Measurements from ENCODE around the gene TDP1. TPM values are rescaled to one million over a fixed set of nuclear protein-coding genes. Genes with fewer than 3 reads are reported as not detected.
A peak's percentile ranks its signal among the peaks of the same experiment; 100 is the strongest.

TDP1 gene
- total and polyA plus RNA-seq, 2 of the 13 experiments (the other 11 are each of a cell fraction or from before 2014, with no cell fraction given): 16.4 to 31.2 TPM

GRCh38 chr14:89954070-89955021 is 1.4 kb upstream of the TDP1 start, which contains the start of gene EFCAB11 (continued):
- TF ChIP-seq, protein P1, sequence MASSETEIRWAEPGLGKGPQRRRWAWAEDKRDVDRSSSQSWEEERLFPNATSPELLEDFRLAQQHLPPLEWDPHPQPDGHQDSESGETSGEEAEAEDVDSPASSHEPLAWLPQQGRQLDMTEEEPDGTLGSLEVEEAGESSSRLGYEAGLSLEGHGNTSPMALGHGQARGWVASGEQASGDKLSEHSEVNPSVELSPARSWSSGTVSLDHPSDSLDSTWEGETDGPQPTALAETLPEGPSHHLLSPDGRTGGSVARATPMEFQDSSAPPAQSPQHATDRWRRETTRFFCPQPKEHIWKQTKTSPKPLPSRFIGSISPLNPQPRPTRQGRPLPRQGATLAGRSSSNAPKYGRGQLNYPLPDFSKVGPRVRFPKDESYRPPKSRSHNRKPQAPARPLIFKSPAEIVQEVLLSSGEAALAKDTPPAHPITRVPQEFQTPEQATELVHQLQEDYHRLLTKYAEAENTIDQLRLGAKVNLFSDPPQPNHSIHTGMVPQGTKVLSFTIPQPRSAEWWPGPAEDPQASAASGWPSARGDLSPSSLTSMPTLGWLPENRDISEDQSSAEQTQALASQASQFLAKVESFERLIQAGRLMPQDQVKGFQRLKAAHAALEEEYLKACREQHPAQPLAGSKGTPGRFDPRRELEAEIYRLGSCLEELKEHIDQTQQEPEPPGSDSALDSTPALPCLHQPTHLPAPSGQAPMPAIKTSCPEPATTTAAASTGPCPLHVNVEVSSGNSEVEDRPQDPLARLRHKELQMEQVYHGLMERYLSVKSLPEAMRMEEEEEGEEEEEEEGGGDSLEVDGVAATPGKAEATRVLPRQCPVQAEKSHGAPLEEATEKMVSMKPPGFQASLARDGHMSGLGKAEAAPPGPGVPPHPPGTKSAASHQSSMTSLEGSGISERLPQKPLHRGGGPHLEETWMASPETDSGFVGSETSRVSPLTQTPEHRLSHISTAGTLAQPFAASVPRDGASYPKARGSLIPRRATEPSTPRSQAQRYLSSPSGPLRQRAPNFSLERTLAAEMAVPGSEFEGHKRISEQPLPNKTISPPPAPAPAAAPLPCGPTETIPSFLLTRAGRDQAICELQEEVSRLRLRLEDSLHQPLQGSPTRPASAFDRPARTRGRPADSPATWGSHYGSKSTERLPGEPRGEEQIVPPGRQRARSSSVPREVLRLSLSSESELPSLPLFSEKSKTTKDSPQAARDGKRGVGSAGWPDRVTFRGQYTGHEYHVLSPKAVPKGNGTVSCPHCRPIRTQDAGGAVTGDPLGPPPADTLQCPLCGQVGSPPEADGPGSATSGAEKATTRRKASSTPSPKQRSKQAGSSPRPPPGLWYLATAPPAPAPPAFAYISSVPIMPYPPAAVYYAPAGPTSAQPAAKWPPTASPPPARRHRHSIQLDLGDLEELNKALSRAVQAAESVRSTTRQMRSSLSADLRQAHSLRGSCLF (CRISPR knock-in tag; IDR thresholded peaks at IDR 0.05; ENCODE audit: borderline replicate concordance): no peak
- TF ChIP-seq ZBTB14 (CRISPR knock-in tag; IDR thresholded peaks at IDR 0.05) (no peak), ZNF383 (CRISPR knock-in tag; IDR thresholded peaks at IDR 0.05; ENCODE audit: borderline replicate concordance) (no peak), ZBTB7A (CRISPR knock-in tag; IDR thresholded peaks at IDR 0.05) (no peak), HNRNPL (IDR thresholded peaks at IDR 0.05; ENCODE audit: low read depth, low read length) (0 out of 2 replicates have a peak, but pooled peaks have one; percentile 39), IRF2 (CRISPR knock-in tag; IDR thresholded peaks at IDR 0.05) (no peak; the same call in 1 of the 2 replicates), XRCC5 (optimal IDR thresholded peaks at IDR 0.05; ENCODE audit: low read length) (peak; percentile 69), SIX1 (CRISPR knock-in tag; IDR thresholded peaks at IDR 0.05; ENCODE audit: borderline replicate concordance) (no peak), FOXK1 (CRISPR knock-in tag; IDR thresholded peaks at IDR 0.05; ENCODE audit: borderline replicate concordance, low read depth) (peak; percentile 66; the same call in 1 of the 2 replicates), ZNF577 (CRISPR knock-in tag; IDR thresholded peaks at IDR 0.05; ENCODE audit: borderline replicate concordance, low read depth) (no peak)
- TF ChIP-seq, protein P2, sequence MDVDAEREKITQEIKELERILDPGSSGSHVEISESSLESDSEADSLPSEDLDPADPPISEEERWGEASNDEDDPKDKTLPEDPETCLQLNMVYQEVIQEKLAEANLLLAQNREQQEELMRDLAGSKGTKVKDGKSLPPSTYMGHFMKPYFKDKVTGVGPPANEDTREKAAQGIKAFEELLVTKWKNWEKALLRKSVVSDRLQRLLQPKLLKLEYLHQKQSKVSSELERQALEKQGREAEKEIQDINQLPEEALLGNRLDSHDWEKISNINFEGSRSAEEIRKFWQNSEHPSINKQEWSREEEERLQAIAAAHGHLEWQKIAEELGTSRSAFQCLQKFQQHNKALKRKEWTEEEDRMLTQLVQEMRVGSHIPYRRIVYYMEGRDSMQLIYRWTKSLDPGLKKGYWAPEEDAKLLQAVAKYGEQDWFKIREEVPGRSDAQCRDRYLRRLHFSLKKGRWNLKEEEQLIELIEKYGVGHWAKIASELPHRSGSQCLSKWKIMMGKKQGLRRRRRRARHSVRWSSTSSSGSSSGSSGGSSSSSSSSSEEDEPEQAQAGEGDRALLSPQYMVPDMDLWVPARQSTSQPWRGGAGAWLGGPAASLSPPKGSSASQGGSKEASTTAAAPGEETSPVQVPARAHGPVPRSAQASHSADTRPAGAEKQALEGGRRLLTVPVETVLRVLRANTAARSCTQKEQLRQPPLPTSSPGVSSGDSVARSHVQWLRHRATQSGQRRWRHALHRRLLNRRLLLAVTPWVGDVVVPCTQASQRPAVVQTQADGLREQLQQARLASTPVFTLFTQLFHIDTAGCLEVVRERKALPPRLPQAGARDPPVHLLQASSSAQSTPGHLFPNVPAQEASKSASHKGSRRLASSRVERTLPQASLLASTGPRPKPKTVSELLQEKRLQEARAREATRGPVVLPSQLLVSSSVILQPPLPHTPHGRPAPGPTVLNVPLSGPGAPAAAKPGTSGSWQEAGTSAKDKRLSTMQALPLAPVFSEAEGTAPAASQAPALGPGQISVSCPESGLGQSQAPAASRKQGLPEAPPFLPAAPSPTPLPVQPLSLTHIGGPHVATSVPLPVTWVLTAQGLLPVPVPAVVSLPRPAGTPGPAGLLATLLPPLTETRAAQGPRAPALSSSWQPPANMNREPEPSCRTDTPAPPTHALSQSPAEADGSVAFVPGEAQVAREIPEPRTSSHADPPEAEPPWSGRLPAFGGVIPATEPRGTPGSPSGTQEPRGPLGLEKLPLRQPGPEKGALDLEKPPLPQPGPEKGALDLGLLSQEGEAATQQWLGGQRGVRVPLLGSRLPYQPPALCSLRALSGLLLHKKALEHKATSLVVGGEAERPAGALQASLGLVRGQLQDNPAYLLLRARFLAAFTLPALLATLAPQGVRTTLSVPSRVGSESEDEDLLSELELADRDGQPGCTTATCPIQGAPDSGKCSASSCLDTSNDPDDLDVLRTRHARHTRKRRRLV (CRISPR knock-in tag; IDR thresholded peaks at IDR 0.05): no peak
- TF ChIP-seq, protein P3, sequence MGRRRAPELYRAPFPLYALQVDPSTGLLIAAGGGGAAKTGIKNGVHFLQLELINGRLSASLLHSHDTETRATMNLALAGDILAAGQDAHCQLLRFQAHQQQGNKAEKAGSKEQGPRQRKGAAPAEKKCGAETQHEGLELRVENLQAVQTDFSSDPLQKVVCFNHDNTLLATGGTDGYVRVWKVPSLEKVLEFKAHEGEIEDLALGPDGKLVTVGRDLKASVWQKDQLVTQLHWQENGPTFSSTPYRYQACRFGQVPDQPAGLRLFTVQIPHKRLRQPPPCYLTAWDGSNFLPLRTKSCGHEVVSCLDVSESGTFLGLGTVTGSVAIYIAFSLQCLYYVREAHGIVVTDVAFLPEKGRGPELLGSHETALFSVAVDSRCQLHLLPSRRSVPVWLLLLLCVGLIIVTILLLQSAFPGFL (CRISPR knock-in tag; IDR thresholded peaks at IDR 0.05): no peak

All from HepG2 (cell line).